Epithelial cell of esophagus (primary cell): ENCODE results near the gene ALG11.
A peak's percentile ranks its signal among the peaks of the same experiment; 100 is the strongest.

Source experiments
- DNase-seq: peaks from one replicate; pipeline ENCODE4 v3.0.0; 2010; ENCODE audit warnings: low read depth
- H3K4me3 ChIP-seq: 2 replicates; pipeline ENCODE4 v1.5.1; 2011; ENCODE audit warnings: mild to moderate bottlenecking, low read length, control low read depth
- TF ChIP-seq, protein P1 (sequence below): IDR thresholded peaks from 2 replicates; pipeline ENCODE4 v1.5.1; 2011; ENCODE audit warnings: low read depth, mild to moderate bottlenecking, low read length, control low read depth, inconsistent platforms; ENCODE audit not compliant: insufficient read depth; ENCODE audit errors: missing control alignments

Gene ALG11

DNA sequence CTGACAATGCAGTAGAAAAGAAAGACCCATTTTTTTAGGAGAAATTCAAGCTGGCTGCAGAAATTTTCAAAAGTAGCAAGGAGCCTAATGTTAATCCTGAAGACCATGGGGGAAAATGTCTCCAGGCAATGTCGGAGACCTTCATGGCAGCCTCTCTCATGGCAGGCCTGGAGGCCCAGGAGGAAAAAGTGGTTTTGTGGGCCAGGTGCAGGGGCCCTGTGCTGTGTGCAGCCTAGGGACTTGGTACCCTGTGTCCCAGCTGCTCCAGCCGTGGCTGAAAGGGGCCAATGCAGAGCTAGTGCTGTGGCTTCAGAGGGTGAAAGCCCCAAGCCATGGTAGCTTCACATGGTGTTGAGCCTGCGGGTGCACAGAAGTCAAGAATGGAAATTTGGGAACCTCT lies 4.1 kb downstream of the ALG11 start:
- TF ChIP-seq, protein P1, sequence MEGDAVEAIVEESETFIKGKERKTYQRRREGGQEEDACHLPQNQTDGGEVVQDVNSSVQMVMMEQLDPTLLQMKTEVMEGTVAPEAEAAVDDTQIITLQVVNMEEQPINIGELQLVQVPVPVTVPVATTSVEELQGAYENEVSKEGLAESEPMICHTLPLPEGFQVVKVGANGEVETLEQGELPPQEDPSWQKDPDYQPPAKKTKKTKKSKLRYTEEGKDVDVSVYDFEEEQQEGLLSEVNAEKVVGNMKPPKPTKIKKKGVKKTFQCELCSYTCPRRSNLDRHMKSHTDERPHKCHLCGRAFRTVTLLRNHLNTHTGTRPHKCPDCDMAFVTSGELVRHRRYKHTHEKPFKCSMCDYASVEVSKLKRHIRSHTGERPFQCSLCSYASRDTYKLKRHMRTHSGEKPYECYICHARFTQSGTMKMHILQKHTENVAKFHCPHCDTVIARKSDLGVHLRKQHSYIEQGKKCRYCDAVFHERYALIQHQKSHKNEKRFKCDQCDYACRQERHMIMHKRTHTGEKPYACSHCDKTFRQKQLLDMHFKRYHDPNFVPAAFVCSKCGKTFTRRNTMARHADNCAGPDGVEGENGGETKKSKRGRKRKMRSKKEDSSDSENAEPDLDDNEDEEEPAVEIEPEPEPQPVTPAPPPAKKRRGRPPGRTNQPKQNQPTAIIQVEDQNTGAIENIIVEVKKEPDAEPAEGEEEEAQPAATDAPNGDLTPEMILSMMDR: no peak
- H3K4me3 ChIP-seq: no peak overlapping the region
- no peak for DNase-seq

DNA sequence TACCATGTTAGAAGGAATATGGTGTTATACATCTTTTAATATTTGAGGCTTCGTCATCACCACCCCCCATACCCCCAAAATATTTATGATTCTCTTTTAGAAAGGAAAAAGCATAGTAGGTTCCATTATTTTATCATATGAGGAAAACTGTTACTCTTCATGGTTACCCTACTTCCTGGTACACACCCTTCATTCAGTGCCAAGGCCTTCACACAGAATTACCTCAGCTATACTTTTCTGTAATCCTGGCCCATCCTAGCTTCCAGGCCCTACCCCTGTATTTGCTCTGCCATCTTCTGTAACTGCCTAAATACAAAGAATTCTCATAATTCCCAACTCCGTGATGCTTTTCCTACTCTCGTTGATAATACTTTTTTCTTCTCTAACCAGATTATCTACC lies 8.0 kb downstream of the ALG11 start:
- H3K4me3 ChIP-seq: no peak overlapping the region
- TF ChIP-seq, protein P1: no peak
- no peak for DNase-seq

DNA sequence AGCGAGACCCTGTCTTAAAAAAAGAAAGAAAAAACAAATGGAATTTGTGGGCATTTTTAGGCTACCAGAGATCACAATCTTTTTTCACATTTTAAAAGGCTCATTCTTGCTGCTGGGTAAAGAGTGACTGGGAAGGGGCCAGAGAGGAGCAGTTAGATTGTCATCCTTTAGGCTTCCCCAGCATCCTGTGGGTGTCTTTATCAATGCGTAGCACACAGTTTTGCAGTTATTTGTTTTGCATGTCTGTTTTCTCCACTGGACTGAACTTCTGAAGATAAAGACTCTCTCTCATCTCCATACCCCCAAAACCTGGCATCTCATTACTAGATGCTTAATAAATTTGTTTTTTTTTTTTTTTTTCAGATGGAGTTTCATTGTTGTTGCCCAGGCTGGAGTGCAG lies 10.2 kb downstream of the ALG11 start:
- H3K4me3 ChIP-seq: no peak overlapping the region
- no peak for DNase-seq
- TF ChIP-seq, protein P1: no peak

DNA sequence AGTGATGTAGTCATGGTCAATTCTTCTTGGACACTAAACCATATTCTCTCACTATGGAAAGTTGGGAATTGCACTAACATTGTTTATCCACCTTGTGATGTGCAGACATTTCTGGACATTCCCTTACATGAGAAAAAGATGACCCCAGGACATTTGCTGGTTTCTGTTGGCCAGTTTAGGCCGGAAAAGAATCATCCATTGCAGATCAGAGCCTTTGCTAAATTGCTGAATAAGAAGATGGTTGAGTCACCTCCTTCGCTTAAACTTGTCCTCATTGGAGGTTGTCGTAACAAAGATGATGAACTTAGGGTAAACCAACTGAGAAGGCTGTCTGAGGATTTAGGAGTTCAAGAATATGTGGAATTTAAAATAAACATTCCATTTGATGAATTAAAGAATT lies 12.3 kb downstream of the ALG11 start, which contains the start of gene UTP14C:
Gene UTP14C, plus strand, starts transcription at position 211 of the 400 bp plus-strand sequence. CDS start 4,114 bp downstream, outside the sequence.
- TF ChIP-seq, protein P1: no peak
- no peak within 1 kb of the TSS for H3K4me3 ChIP-seq
- peak; percentile 69 for DNase-seq

DNA sequence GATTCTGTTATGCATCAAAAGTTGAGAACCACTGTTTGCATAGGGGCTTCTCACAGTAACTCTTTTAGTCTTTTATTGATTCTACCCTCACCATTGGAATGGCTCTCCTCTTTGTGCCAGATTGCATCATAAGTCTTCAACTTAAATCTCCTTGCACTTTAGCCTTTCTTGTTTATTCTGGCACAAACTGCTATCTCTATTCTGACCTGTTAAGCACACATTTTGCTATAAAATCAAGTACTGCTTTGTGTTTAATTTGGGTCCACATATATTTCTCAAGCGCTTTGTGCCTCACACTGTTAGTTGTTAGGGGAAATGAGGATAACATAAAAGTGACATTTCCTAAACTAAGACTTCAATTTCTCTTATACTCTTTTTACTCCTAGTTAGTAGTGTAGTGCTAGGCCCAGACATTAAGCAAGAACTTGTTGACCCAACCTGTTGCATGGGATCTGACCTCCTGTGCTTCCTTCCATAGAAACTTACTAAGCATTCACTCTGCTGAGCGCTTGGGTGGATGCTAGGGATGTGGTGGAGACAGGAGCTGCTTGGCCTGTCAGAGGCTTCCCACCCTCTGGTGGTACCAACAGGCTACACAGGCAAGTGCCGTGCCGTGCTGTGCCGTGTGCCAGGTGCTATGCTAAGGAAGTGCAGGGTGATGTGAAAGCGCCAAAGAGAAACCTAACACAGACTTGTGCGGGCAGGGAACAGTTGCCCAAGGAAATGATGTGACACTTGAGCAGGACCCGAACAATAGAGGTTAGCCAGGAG lies 13.5 kb downstream of the ALG11 start:
- H3K4me3 ChIP-seq: no peak overlapping the region
- TF ChIP-seq, protein P1: no peak
- no peak for DNase-seq

DNA sequence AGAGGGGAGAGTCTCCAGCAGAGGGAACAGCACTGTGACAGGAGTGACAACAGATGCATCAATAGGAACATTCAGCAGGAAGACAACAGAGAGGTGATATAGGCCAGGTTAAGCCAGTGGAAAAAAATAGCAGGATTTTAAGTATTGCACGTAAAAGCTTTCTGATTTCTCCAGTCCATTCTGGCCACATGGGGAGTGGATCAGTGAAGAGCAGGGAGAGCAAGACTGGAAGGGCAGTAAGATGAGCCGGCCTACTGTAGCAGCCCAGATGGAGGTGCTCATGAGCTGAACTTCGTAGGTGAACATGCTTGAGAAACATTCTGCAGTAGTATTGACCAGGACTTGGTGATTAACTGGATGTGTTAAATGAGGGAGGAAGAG lies 14.0 kb downstream of the ALG11 start:
- DNase-seq: no peak
- TF ChIP-seq, protein P1: no peak
- no peak overlapping the region for H3K4me3 ChIP-seq

DNA sequence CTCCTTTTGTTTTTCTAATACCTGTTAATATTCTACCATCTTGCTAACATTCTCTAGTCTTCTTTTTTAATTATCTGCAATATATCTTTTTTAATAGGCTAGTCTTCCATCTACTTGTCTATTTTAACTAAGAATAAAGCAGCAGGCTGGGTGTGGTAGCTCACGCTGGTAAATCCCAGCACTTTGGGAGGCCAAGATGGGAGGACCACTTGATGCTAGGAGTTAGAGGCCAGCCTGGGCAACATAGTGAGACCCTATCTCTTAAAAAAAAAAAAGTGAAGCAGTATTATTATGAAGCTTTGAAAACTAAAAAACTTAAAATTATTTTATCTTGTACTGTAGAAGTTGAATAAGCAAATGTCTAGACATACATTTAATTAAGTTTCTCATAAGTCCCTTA lies 15.6 kb downstream of the ALG11 start:
- no peak for DNase-seq
- TF ChIP-seq, protein P1: no peak
- H3K4me3 ChIP-seq: no peak overlapping the region
